MCF 10A (cell line): Measurements from ENCODE around the gene SIK2. TPM values are rescaled to one million over a fixed set of nuclear protein-coding genes. Genes with fewer than 3 reads are reported as not detected.

Source experiments
- BruUV-seq: library from RNA; stranded (reverse); fragments of 400-500 nt; replicated peaks from 2 replicates; lab custom pipeline; 2021; lab: Mats Ljungman, UMichigan
- CTCF ChIA-PET: fragments of 300-600 bp; sonication (Branson Sonifier 250); formaldehyde crosslinking; extraction: SDS; loops from one replicate; lab custom pipeline; 2021; ENCODE audit warnings: antibody characterized with exemption, inconsistent platforms; lab: Yijun Ruan, JAX
- POLR2A ChIA-PET: fragments of 300-600, 350-650 bp; sonication (Branson Sonifier 250); formaldehyde crosslinking; extraction: SDS; loops from one replicate; lab custom pipeline; 2020; ENCODE audit warnings: antibody characterized with exemption, inconsistent platforms; lab: Yijun Ruan, JAX
- DNase-seq: peaks from one replicate; pipeline ENCODE4 v3.0.0-alpha.2; 2018; ENCODE audit not compliant: unreplicated experiment
- H3K27ac Mint-ChIP-seq: one replicate; pipeline ENCODE4 v1.8.0; 2022; ENCODE audit warnings: mild to moderate bottlenecking, low read depth, mixed read lengths; ENCODE audit not compliant: unreplicated experiment
- H3K27me3 Mint-ChIP-seq: one replicate; pipeline ENCODE4 v1.8.0; 2022; ENCODE audit warnings: mixed read lengths; ENCODE audit not compliant: insufficient read depth, unreplicated experiment
- H3K36me3 Mint-ChIP-seq: one replicate; pipeline ENCODE4 v1.8.0; 2022; ENCODE audit warnings: mild to moderate bottlenecking, moderate library complexity, mixed read lengths; ENCODE audit not compliant: insufficient read depth, unreplicated experiment
- H3K4me1 Mint-ChIP-seq: one replicate; pipeline ENCODE4 v1.8.0; 2022; ENCODE audit warnings: mixed read lengths; ENCODE audit not compliant: insufficient read depth, unreplicated experiment
- H3K4me3 Mint-ChIP-seq: one replicate; pipeline ENCODE4 v1.8.0; 2022; ENCODE audit warnings: mild to moderate bottlenecking, moderate library complexity, mixed read lengths; ENCODE audit not compliant: unreplicated experiment
- H3K9me3 Mint-ChIP-seq: one replicate; pipeline ENCODE4 v1.8.0; 2022; ENCODE audit warnings: mixed read lengths; ENCODE audit not compliant: unreplicated experiment
- CTCF ChIP-seq: fragments of 200-600 bp; IDR thresholded peaks from one replicate; pipeline ENCODE4 v1.8.0; 2022; ENCODE audit warnings: antibody characterized with exemption, mild to moderate bottlenecking; ENCODE audit not compliant: unreplicated experiment
- intact Hi-C: fragments of 100-400 bp; cut with micrococcal nuclease; formaldehyde crosslinking; loops from 2 replicates; pipeline ENCODE4 v1.14.1; 2022
- total RNA-seq: library from RNA; stranded (reverse); gene quantifications from 2 replicates; pipeline ENCODE4 v1.2.3, GENCODE V29; 2022

Gene SIK2
- total RNA-seq, 1 experiment from 2014 or later, result 13.7 TPM

DNA sequence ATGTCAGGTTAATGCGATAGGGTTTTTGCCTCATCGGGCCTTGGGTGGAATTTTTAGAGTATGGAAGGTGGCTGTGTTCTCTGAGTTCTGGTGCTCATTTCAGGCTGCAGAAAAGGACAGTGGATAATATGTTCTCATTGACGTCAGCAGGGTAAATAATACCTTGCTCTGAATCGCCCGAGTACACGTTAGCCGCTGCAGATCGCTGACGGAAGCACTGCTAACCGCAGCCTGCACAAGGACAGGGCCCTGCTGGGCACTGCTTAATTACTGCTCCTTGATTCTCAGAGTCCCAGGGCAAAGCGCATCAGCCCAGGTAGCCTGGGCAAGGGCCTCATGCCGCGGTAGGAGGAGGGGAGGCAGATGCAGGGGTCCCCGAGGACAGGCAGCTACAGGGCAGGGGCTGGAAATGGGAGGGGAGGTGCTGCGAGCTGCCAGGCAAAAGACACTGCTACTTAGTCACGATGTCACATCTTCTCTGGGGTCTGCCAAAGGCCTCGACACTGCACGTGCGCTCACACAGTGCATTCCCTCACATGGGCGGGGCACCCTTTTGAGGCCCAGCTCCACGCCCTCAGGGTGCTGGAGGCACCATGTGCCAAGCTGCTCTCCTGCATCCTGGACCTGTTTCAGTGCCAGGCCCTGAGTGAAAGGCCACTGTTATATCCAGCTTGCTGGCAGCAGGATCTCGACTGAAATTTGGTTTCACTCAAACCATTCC lies 128.8 kb downstream of the SIK2 start:
- Mint-ChIP-seq H3K4me3 (no peak overlapping the region), H3K9me3 (no peaks in the 10 kb centered on the region), H3K36me3 (peaks cover 11% of the 10 kb centered on the region), H3K4me1 (peaks cover 15% of the 10 kb centered on the region), H3K27ac (peak overlapping the region; percentile 99), H3K27me3 (no peaks in the 10 kb centered on the region)
- peak; percentile 30 for DNase-seq
- ChIA-PET POLR2A (interaction anchor here (0.8 to 1.9 kb wide), 3 partner anchors 13 to 34 kb away, joined by 3 to 7 read pairs (median 4); no protein-coding TSS in a partner anchor), CTCF (interaction anchor here (2.8 kb wide), 1 partner anchor 145 kb away, joined by 8 read pairs; no protein-coding TSS in a partner anchor)
- TF ChIP-seq CTCF, result no peak
- BruUV-seq, result no TSS peak
- intact Hi-C loops, result no loop called here

DNA sequence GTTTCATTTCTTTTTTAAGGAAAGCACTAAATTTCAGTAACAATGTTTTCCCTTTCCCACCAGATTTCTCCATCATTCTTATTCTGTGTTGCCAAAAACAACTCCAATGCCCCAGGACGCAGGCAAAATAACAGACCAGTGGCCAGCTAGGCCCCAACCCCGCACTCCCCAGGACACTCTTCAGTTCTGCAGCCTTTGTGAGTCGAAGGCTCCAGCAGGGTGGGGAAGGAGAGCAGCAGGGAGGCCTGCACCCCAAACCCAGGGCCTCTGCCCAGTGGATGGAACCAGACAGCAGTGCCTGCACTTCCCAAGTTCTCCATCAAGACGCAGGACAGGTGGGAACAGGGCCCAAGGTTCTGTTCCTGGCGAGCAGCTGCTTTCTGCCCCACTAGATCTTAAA lies 129.6 kb downstream of the SIK2 start:
- intact Hi-C loops, result no loop called here
- BruUV-seq, result no TSS peak

GRCh38 chr11:111733016-111733415 lies 130.8 kb downstream of the SIK2 start:
- DNase-seq, result peak; percentile 31
- H3K36me3 Mint-ChIP-seq, result peaks cover 13% of the 10 kb centered on the region
- POLR2A ChIA-PET, result interaction anchor here (0.7 to 5.9 kb wide), 5 partner anchors 9 to 596 kb away, joined by 3 to 97 read pairs (median 5); partner anchors contain the start of gene PPP2R1B
- no TSS peak for BruUV-seq
- no peak for TF ChIP-seq CTCF
- no peaks in the 10 kb centered on the region for H3K27me3 Mint-ChIP-seq
- H3K4me3 Mint-ChIP-seq, result no peak overlapping the region
- peak overlapping the region; percentile 99 for H3K27ac Mint-ChIP-seq
- H3K4me1 Mint-ChIP-seq, result peaks cover 27% of the 10 kb centered on the region
- intact Hi-C loops, result no loop called here
- H3K9me3 Mint-ChIP-seq, result no peaks in the 10 kb centered on the region
- CTCF ChIA-PET, result interaction anchor here (0.6 to 2.8 kb wide), 6 partner anchors 14 to 236 kb away, joined by 3 to 8 read pairs (median 4); no protein-coding TSS in a partner anchor

More for the DNA sequence above, 129.6 kb downstream of the SIK2 start:
- no peak for DNase-seq
- H3K27me3 Mint-ChIP-seq, result no peaks in the 10 kb centered on the region
- H3K36me3 Mint-ChIP-seq, result peaks cover 9% of the 10 kb centered on the region
- ChIA-PET POLR2A (interaction anchor here (1.0 to 1.9 kb wide), 4 partner anchors 14 to 127 kb away, joined by 3 to 7 read pairs (median 4); partner anchors contain the start of gene PPP2R1B), CTCF (interaction anchor here (0.5 to 2.8 kb wide), 3 partner anchors 110 to 150 kb away, joined by 3 to 8 read pairs (median 3); no protein-coding TSS in a partner anchor)
- H3K4me1 Mint-ChIP-seq, result peaks cover 22% of the 10 kb centered on the region
- H3K9me3 Mint-ChIP-seq, result no peaks in the 10 kb centered on the region
- no peak overlapping the region for H3K4me3 Mint-ChIP-seq
- no peak for TF ChIP-seq CTCF
- peak overlapping the region; percentile 99 for H3K27ac Mint-ChIP-seq

DNA sequence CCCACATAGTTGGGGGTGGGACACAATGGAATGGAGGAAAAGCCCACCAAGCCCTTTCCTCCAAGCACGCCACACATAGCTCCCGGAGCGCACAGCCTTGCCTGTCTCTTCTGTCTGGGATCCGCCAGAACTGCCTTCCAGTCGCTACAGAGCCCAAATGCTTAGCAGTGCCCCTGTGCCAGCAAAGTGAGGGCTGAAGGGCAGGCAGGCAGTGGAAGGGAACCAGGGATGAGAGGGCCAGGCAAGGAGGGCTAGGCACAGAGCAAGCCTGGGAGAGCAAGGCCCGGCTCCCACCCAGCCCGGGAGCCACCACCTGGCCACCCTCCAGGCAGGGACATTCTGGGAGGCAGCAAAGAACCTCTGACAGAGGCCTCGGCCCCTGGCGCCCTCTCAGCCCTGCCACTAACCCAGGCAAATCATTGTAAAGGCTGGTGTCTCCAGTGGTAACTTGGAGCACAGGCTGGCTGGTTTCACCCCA lies 131.4 kb downstream of the SIK2 start:
- intact Hi-C loops, result no loop called here
- H3K9me3 Mint-ChIP-seq, result no peaks in the 10 kb centered on the region
- POLR2A ChIA-PET, result interaction anchor here (0.7 to 5.9 kb wide), 5 partner anchors 10 to 595 kb away, joined by 3 to 97 read pairs (median 5); partner anchors contain the start of gene PPP2R1B
- peaks cover 27% of the 10 kb centered on the region for H3K4me1 Mint-ChIP-seq
- peak overlapping the region; percentile 99 for H3K27ac Mint-ChIP-seq
- CTCF ChIA-PET, result interaction anchor here (0.6 to 2.8 kb wide), 6 partner anchors 15 to 237 kb away, joined by 3 to 8 read pairs (median 4); no protein-coding TSS in a partner anchor
- no peak for DNase-seq
- no peak for TF ChIP-seq CTCF
- no peak overlapping the region for H3K4me3 Mint-ChIP-seq
- BruUV-seq, result no TSS peak
- peaks cover 19% of the 10 kb centered on the region for H3K36me3 Mint-ChIP-seq
- no peaks in the 10 kb centered on the region for H3K27me3 Mint-ChIP-seq
